KMS-11 (cell line): ENCODE results near the gene CTNNA2.

Experiments
- H2AFZ ChIP-seq: fragments of 200-600 bp; sonication (generic); 2 replicates; pipeline ENCODE4 v1.6.1; 2016; ENCODE audit warnings: antibody characterized with exemption, mixed run types, low read depth
- H3K27ac ChIP-seq: fragments of 200-600 bp; sonication (generic); 2 replicates; pipeline ENCODE4 v1.6.1; 2016; ENCODE audit warnings: mild to moderate bottlenecking, mixed run types
- H3K27me3 ChIP-seq: fragments of 200-600 bp; sonication (generic); 2 replicates; pipeline ENCODE4 v1.6.1; 2017; ENCODE audit warnings: mild to moderate bottlenecking, low read depth, mixed run types, moderate library complexity; ENCODE audit not compliant: insufficient read depth
- H3K36me3 ChIP-seq: fragments of 200-600 bp; sonication (generic); 2 replicates; pipeline ENCODE4 v1.6.1; 2017; ENCODE audit warnings: mild to moderate bottlenecking, mixed run types; ENCODE audit not compliant: insufficient read depth
- H3K4me1 ChIP-seq: fragments of 200-600 bp; sonication (generic); 2 replicates; pipeline ENCODE4 v1.6.1; 2016; ENCODE audit warnings: mild to moderate bottlenecking, low read depth, mixed run types; ENCODE audit not compliant: poor library complexity, severe bottlenecking
- H3K4me2 ChIP-seq: fragments of 200-600 bp; sonication (generic); 2 replicates; pipeline ENCODE4 v1.7.0; 2016; ENCODE audit warnings: mild to moderate bottlenecking, mixed run types
- H3K4me3 ChIP-seq: fragments of 200-600 bp; sonication (generic); IDR thresholded peaks from 2 replicates; pipeline ENCODE4 v1.6.1; 2017; ENCODE audit warnings: low read depth, low read length, mixed read lengths; ENCODE audit not compliant: insufficient read depth
- H3K79me2 ChIP-seq: fragments of 200-600 bp; sonication (generic); 2 replicates; pipeline ENCODE4 v1.6.1; 2016; ENCODE audit warnings: low read depth, mixed run types; ENCODE audit not compliant: insufficient read depth
- H3K9ac ChIP-seq: fragments of 200-600 bp; sonication (generic); 2 replicates; pipeline ENCODE4 v1.6.1; 2016; ENCODE audit warnings: mild to moderate bottlenecking, mixed run types
- H4K20me1 ChIP-seq: fragments of 200-600 bp; sonication (generic); 2 replicates; pipeline ENCODE4 v1.6.1; 2016; ENCODE audit warnings: mild to moderate bottlenecking, mixed run types; ENCODE audit not compliant: insufficient read depth
- CTCF ChIP-seq: fragments of 200-600 bp; sonication (generic); conservative IDR thresholded peaks from 2 replicates; pipeline ENCODE4 v1.6.1; 2017; ENCODE audit warnings: low read depth, mild to moderate bottlenecking, antibody characterized with exemption, low read length, moderate library complexity, mixed read lengths

The CTNNA2 gene

DNA sequence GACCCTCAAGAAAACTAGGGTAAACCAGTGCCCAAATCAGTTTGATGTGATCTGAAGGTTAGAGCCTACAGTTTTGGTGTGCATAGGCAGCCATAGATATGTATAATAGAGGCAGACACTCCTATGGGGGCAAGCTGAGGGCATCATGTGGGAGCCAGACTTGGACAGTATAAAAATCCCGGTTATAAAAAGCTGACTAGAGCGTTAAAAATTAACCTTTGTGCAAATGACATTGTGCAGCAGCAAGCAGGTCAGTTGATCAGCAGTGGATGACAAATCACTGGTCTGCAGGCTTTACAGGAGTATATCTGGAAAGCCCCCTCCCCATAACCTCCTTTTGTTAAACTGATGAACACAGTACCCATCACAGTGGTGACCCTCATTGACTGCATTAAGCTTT, 107.8 kb downstream of the CTNNA2 start:
- Histone ChIP-seq H3K4me2 (no peak overlapping the region), H3K36me3 (no peaks in the 10 kb centered on the region), H4K20me1 (no peaks in the 10 kb centered on the region), H3K27ac (no peak overlapping the region), H3K27me3 (no peaks in the 10 kb centered on the region), H3K9ac (no peak overlapping the region), H3K4me1 (no peaks in the 10 kb centered on the region), H3K4me3 (no peak overlapping the region), H3K79me2 (no peaks in the 10 kb centered on the region), H2AFZ (no peak overlapping the region)
- no peak for TF ChIP-seq CTCF

GRCh38 chr2:79621252-79621651, 108.4 kb downstream of the CTNNA2 start:
- H3K9ac ChIP-seq, result no peak overlapping the region
- TF ChIP-seq CTCF, result no peak
- no peaks in the 10 kb centered on the region for H4K20me1 ChIP-seq
- no peaks in the 10 kb centered on the region for H3K4me1 ChIP-seq
- H2AFZ ChIP-seq, result no peak overlapping the region
- H3K36me3 ChIP-seq, result no peaks in the 10 kb centered on the region
- no peak overlapping the region for H3K4me2 ChIP-seq
- H3K4me3 ChIP-seq, result no peak overlapping the region
- H3K27ac ChIP-seq, result no peak overlapping the region
- no peaks in the 10 kb centered on the region for H3K79me2 ChIP-seq
- no peaks in the 10 kb centered on the region for H3K27me3 ChIP-seq

- H3K36me3 ChIP-seq, result no peaks in the 10 kb centered on the region
- no peak overlapping the region for H2AFZ ChIP-seq
- H3K4me3 ChIP-seq, result no peak overlapping the region
- no peaks in the 10 kb centered on the region for H3K4me1 ChIP-seq
- H3K27me3 ChIP-seq, result no peaks in the 10 kb centered on the region
- H3K79me2 ChIP-seq, result no peaks in the 10 kb centered on the region
- TF ChIP-seq CTCF, result no peak
- H3K27ac ChIP-seq, result no peak overlapping the region
- H3K4me2 ChIP-seq, result no peak overlapping the region
- no peaks in the 10 kb centered on the region for H4K20me1 ChIP-seq
- H3K9ac ChIP-seq, result no peak overlapping the region
Observed at GRCh38 chr2:79621755-79622154, 108.9 kb downstream of the CTNNA2 start.

DNA sequence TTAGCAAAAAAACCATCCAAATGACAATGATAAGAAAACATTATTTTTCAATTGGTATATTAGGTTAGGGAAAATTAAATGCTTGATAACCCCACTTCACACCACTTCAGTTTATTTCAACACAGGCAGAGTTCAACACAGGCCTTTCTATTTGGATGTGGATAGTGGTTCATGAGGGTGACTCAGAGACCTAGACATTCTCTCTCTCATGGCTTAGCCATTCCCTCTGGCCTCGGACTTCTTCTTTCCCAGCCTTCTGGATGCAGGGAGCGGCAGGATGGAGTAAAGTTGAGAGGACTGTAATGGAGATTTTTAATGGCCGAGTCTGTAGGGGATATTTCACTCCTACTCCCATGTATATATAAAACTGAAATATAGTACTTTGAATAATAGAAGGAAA, 109.7 kb downstream of the CTNNA2 start:
- H3K9ac ChIP-seq, result no peak overlapping the region
- no peak for TF ChIP-seq CTCF
- no peaks in the 10 kb centered on the region for H3K27me3 ChIP-seq
- no peak overlapping the region for H3K4me2 ChIP-seq
- H3K4me3 ChIP-seq, result no peak overlapping the region
- H2AFZ ChIP-seq, result no peak overlapping the region
- no peaks in the 10 kb centered on the region for H3K4me1 ChIP-seq
- no peaks in the 10 kb centered on the region for H4K20me1 ChIP-seq
- no peaks in the 10 kb centered on the region for H3K79me2 ChIP-seq
- H3K36me3 ChIP-seq, result no peaks in the 10 kb centered on the region
- no peak overlapping the region for H3K27ac ChIP-seq

DNA sequence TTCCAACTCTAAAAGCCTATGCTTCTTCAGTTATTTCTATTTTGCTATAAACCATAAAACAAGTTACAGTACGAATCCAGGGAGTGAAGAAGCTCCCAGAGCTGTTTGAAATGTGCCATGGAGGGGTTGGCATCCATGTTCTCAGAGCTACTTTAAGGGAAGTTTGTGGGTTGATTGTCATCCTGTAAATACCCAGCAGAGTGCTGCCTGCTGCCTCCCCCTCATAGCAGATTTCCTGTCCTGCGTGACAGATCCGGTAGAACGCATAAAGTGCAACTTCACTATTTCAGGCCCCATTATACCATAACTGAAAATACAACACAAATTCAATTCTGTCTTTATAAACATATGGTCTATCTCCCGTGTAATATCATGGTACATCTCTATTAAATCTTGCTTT, 114.4 kb downstream of the CTNNA2 start:
- Histone ChIP-seq H4K20me1 (no peaks in the 10 kb centered on the region), H3K4me2 (no peak overlapping the region), H3K9ac (no peak overlapping the region), H3K36me3 (no peaks in the 10 kb centered on the region), H3K27ac (no peak overlapping the region), H3K4me3 (no peak overlapping the region), H3K4me1 (no peaks in the 10 kb centered on the region), H3K79me2 (no peaks in the 10 kb centered on the region), H3K27me3 (no peaks in the 10 kb centered on the region), H2AFZ (no peak overlapping the region)
- no peak for TF ChIP-seq CTCF
